ENCODE data around the gene RNF214. TPM values are rescaled to one million over a fixed set of nuclear protein-coding genes. Genes with fewer than 3 reads are reported as not detected.

The RNF214 gene
- total RNA-seq, 1 experiment from 2014 or later = 7.4 TPM

DNA sequence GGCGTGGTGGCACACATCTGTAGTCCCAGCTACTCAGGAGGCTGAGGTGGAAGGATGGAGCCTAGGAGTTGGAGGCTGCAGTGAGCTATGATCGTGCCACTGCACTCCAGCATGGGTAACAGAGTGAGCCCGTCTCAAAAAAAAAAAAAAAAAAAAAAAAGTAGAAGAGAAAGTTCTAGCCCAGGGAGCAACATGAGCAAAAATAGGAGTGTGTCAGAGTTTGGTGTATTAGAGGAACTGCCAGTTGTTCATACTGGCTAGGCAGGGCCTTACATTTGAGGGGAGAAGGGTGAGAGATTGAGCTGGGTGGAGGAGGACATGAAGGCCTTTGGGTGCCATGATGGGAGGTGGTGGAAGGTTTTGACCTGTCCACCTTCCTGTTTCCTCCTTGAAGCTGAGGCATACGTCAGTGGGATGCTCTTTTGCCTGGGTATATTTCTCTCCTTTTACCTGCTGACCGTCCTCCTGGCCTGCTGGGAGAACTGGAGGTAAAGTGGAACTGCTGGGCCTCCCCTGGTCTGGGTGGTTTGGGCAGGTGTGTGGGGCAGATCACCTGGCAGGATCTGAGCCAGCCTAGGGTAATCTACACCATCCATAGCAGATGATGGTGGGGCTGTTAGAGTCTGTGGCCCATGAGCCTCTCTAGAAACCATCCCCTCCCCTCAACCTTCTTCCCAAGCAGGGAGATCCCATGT, 46.6 kb upstream of the RNF214 start:
- no peaks in the 10 kb centered on the region for H3F3A ChIP-seq (ENCODE audit: low read length, unreplicated experiment)
- H4K20me1 ChIP-seq (ENCODE audit: low read length) = no peaks in the 10 kb centered on the region
- H3K4me2 ChIP-seq (ENCODE audit: low read length) = peak overlapping the region; percentile 20; the same call in 1 of the 2 replicates
- no peak overlapping the region for H3K9ac ChIP-seq (ENCODE audit: low read length)
- CTCF ChIA-PET = interaction anchor here (0.6 kb wide), 2 partner anchors 29 to 41 kb away, joined by 3 to 4 read pairs; no protein-coding TSS in a partner anchor
- TF ChIP-seq EZH2phosphoT487 (IDR thresholded peaks at IDR 0.05; ENCODE audit: borderline replicate concordance, low read length) (no peak), EZH2 (IDR thresholded peaks at IDR 0.05; ENCODE audit: low read length, unreplicated experiment) (no peak)
- TF ChIP-seq, protein P1, sequence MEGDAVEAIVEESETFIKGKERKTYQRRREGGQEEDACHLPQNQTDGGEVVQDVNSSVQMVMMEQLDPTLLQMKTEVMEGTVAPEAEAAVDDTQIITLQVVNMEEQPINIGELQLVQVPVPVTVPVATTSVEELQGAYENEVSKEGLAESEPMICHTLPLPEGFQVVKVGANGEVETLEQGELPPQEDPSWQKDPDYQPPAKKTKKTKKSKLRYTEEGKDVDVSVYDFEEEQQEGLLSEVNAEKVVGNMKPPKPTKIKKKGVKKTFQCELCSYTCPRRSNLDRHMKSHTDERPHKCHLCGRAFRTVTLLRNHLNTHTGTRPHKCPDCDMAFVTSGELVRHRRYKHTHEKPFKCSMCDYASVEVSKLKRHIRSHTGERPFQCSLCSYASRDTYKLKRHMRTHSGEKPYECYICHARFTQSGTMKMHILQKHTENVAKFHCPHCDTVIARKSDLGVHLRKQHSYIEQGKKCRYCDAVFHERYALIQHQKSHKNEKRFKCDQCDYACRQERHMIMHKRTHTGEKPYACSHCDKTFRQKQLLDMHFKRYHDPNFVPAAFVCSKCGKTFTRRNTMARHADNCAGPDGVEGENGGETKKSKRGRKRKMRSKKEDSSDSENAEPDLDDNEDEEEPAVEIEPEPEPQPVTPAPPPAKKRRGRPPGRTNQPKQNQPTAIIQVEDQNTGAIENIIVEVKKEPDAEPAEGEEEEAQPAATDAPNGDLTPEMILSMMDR (conservative IDR thresholded peaks at IDR 0.05; ENCODE audit: low read depth, low read length) = no peak
- DNase-seq = no peak
- no peak overlapping the region for H3K4me3 ChIP-seq (ENCODE audit: low read length)
- H3K79me2 ChIP-seq (ENCODE audit: low read length) = no peaks in the 10 kb centered on the region
- H3K27me3 ChIP-seq (ENCODE audit: low read length) = no peaks in the 10 kb centered on the region
- H3K9me3 ChIP-seq (ENCODE audit: low read length) = no peaks in the 10 kb centered on the region
- no peaks in the 10 kb centered on the region for H3K9me2 ChIP-seq (replicated peaks; ENCODE audit: low read length)
- H3K36me3 ChIP-seq (ENCODE audit: low read depth, low read length) = no peaks in the 10 kb centered on the region
- H3K4me1 ChIP-seq (ENCODE audit: insufficient read depth, low read length) = peaks cover 25% of the 10 kb centered on the region
- no TSS peak for BruUV-seq (replicated peaks)
- no peak overlapping the region for H2AFZ ChIP-seq (ENCODE audit: low read length)
- no peak for ATAC-seq
- POLR2A ChIA-PET (ENCODE audit: unreplicated experiment) = interaction anchor here (0.5 kb wide), 1 partner anchor 36 kb away, joined by 3 read pairs; no protein-coding TSS in a partner anchor
- intact Hi-C loops (cut with micrococcal nuclease) = loop anchor here (2.0 kb wide), 1 partner anchor 41 kb away; no protein-coding TSS in a partner anchor
- peak overlapping the region; percentile 17; the same call in 1 of the 2 replicates for H3K27ac ChIP-seq (ENCODE audit: low read length)

DNA sequence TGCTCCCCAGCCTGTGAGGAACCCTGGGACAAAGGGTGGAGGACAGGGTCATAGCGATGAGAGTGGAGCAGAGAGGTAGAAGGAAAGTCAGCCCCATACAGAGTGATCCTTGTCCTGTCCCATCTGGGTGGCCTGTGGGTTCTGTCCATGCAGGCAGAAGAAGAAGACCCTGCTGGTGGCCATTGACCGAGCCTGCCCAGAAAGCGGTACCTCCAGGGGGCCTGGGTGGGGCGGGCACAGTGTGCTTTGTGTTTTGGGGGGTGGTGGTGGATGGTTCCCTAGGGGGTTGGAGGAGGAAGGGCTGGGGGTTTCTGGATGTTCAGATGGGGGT, 46.1 kb upstream of the RNF214 start:
- no peak overlapping the region for H3K4me2 ChIP-seq (ENCODE audit: low read length)
- H3K9me3 ChIP-seq (ENCODE audit: low read length) = no peaks in the 10 kb centered on the region
- TF ChIP-seq EZH2 (IDR thresholded peaks at IDR 0.05; ENCODE audit: low read length, unreplicated experiment) = no peak
- H2AFZ ChIP-seq (ENCODE audit: low read length) = no peak overlapping the region
- DNase-seq = no peak
- no peak overlapping the region for H3K4me3 ChIP-seq (ENCODE audit: low read length)
- ChIA-PET POLR2A (ENCODE audit: unreplicated experiment) (no interaction called here), CTCF (no interaction called here)
- no peaks in the 10 kb centered on the region for H4K20me1 ChIP-seq (ENCODE audit: low read length)
- H3F3A ChIP-seq (ENCODE audit: low read length, unreplicated experiment) = no peaks in the 10 kb centered on the region
- intact Hi-C loops (cut with micrococcal nuclease) = no loop called here
- no peaks in the 10 kb centered on the region for H3K79me2 ChIP-seq (ENCODE audit: low read length)
- no TSS peak for BruUV-seq (replicated peaks)
- H3K27me3 ChIP-seq (ENCODE audit: low read length) = no peaks in the 10 kb centered on the region
- no peaks in the 10 kb centered on the region for H3K9me2 ChIP-seq (replicated peaks; ENCODE audit: low read length)
- no peak overlapping the region for H3K27ac ChIP-seq (ENCODE audit: low read length)
- no peak for ATAC-seq
- H3K4me1 ChIP-seq (ENCODE audit: insufficient read depth, low read length) = peaks cover 25% of the 10 kb centered on the region
- H3K36me3 ChIP-seq (ENCODE audit: low read depth, low read length) = no peaks in the 10 kb centered on the region
- no peak overlapping the region for H3K9ac ChIP-seq (ENCODE audit: low read length)

DNA sequence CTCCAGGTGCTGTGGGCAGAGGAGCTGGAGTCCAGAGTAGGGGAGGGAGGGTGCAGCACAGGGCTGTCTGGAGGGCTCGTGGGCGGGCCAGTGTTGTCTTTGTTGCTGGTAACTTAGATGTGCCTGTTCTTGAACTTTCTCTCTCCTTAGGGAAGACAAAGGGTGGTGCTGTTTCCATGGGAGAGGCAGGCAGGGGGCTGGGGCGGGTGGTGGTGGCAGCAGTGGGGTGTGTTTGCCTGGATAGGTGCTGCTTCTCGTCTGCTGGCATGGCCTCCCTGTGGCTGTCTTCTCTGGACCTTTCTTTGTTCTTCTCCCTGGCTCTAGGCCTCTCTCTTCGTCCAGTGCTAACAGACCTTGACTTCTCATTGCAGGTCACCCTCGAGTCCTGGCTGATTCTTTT, 45.5 kb upstream of the RNF214 start:
- no TSS peak for BruUV-seq (replicated peaks)
- Histone ChIP-seq H3K9me3 (ENCODE audit: low read length) (no peaks in the 10 kb centered on the region), H3K4me2 (ENCODE audit: low read length) (no peak overlapping the region), H3K36me3 (ENCODE audit: low read depth, low read length) (no peaks in the 10 kb centered on the region), H2AFZ (ENCODE audit: low read length) (no peak overlapping the region), H3K4me3 (ENCODE audit: low read length) (no peak overlapping the region), H3K9ac (ENCODE audit: low read length) (no peak overlapping the region), H3K9me2 (replicated peaks; ENCODE audit: low read length) (no peaks in the 10 kb centered on the region), H3K27ac (ENCODE audit: low read length) (no peak overlapping the region), H3K79me2 (ENCODE audit: low read length) (no peaks in the 10 kb centered on the region), H3K27me3 (ENCODE audit: low read length) (no peaks in the 10 kb centered on the region), H4K20me1 (ENCODE audit: low read length) (no peaks in the 10 kb centered on the region), H3F3A (ENCODE audit: low read length, unreplicated experiment) (no peaks in the 10 kb centered on the region), H3K4me1 (ENCODE audit: insufficient read depth, low read length) (peaks cover 25% of the 10 kb centered on the region)
- intact Hi-C loops (cut with micrococcal nuclease) = no loop called here
- no peak for DNase-seq
- no peak for ATAC-seq
- TF ChIP-seq EZH2 (IDR thresholded peaks at IDR 0.05; ENCODE audit: low read length, unreplicated experiment) (no peak), EZH2phosphoT487 (IDR thresholded peaks at IDR 0.05; ENCODE audit: borderline replicate concordance, low read length) (no peak)
- TF ChIP-seq, protein P1 (conservative IDR thresholded peaks at IDR 0.05; ENCODE audit: low read depth, low read length) = no peak
- CTCF ChIA-PET = no interaction called here
- POLR2A ChIA-PET (ENCODE audit: unreplicated experiment) = no interaction called here

Measured in PC-3 (cell line).